BE2C (cell line): ENCODE measurements around the gene CACNA1I.
A peak's percentile ranks its signal among the peaks of the same experiment; 100 is the strongest.

ENCODE experiments used
- DNase-seq: peaks from one replicate; pipeline ENCODE4 v3.0.0-alpha.2; 2020
- H3K27me3 ChIP-seq: fragments of 250-450 bp; sonication (Bioruptor Pico); 2 replicates; pipeline ENCODE4 v1.5.1; 2020; ENCODE audit warnings: mild to moderate bottlenecking
- H3K36me3 ChIP-seq: fragments of 250-450 bp; sonication (Bioruptor Pico); 2 replicates; pipeline ENCODE4 v1.5.1; 2020; ENCODE audit warnings: mild to moderate bottlenecking
- H3K4me1 ChIP-seq: fragments of 250-450 bp; sonication (Bioruptor Pico); 2 replicates; pipeline ENCODE4 v1.5.1; 2020
- H3K4me3 ChIP-seq: 2 replicates; pipeline ENCODE4 v1.5.1; 2011; ENCODE audit warnings: low read depth, low read length
- H3K9me3 ChIP-seq: fragments of 250-450 bp; sonication (Bioruptor Pico); 2 replicates; pipeline ENCODE4 v1.5.1; 2020
- CTCF ChIP-seq: IDR thresholded peaks from 2 replicates; pipeline ENCODE4 v1.5.1; 2012; ENCODE audit warnings: mild to moderate bottlenecking, low read depth, low read length

The CACNA1I gene

GRCh38 chr22:39613549-39613921 is 43.0 kb downstream of the CACNA1I start:
- Histone ChIP-seq H3K36me3 (no peaks in the 10 kb centered on the region), H3K4me3 (no peak overlapping the region), H3K4me1 (peaks cover 3% of the 10 kb centered on the region), H3K9me3 (no peaks in the 10 kb centered on the region), H3K27me3 (no peaks in the 10 kb centered on the region)
- DNase-seq: no peak
- TF ChIP-seq CTCF: no peak

GRCh38 chr22:39614442-39614841 is 43.9 kb downstream of the CACNA1I start:
- no peak for DNase-seq
- no peak overlapping the region for H3K4me3 ChIP-seq
- H3K4me1 ChIP-seq: peaks cover 3% of the 10 kb centered on the region
- H3K9me3 ChIP-seq: no peaks in the 10 kb centered on the region
- H3K36me3 ChIP-seq: no peaks in the 10 kb centered on the region
- no peak for TF ChIP-seq CTCF
- no peaks in the 10 kb centered on the region for H3K27me3 ChIP-seq

GRCh38 chr22:39616051-39616450 is 45.5 kb downstream of the CACNA1I start:
- TF ChIP-seq CTCF: no peak
- H3K27me3 ChIP-seq: no peaks in the 10 kb centered on the region
- H3K9me3 ChIP-seq: no peaks in the 10 kb centered on the region
- H3K4me1 ChIP-seq: peaks cover 3% of the 10 kb centered on the region
- DNase-seq: no peak
- H3K4me3 ChIP-seq: no peak overlapping the region
- H3K36me3 ChIP-seq: no peaks in the 10 kb centered on the region

- no peak for DNase-seq
- Histone ChIP-seq H3K4me1 (peaks cover 3% of the 10 kb centered on the region), H3K36me3 (no peaks in the 10 kb centered on the region), H3K4me3 (no peak overlapping the region), H3K27me3 (no peaks in the 10 kb centered on the region), H3K9me3 (no peaks in the 10 kb centered on the region)
- TF ChIP-seq CTCF: no peak
Measured at GRCh38 chr22:39616781-39617180, 46.2 kb downstream of the CACNA1I start.

GRCh38 chr22:39617342-39617741 is 46.8 kb downstream of the CACNA1I start:
- no peak for TF ChIP-seq CTCF
- Histone ChIP-seq H3K4me1 (peaks cover 3% of the 10 kb centered on the region), H3K36me3 (no peaks in the 10 kb centered on the region), H3K9me3 (no peaks in the 10 kb centered on the region), H3K27me3 (no peaks in the 10 kb centered on the region), H3K4me3 (peak overlapping the region; percentile 26)
- DNase-seq: peak; percentile 40

DNA sequence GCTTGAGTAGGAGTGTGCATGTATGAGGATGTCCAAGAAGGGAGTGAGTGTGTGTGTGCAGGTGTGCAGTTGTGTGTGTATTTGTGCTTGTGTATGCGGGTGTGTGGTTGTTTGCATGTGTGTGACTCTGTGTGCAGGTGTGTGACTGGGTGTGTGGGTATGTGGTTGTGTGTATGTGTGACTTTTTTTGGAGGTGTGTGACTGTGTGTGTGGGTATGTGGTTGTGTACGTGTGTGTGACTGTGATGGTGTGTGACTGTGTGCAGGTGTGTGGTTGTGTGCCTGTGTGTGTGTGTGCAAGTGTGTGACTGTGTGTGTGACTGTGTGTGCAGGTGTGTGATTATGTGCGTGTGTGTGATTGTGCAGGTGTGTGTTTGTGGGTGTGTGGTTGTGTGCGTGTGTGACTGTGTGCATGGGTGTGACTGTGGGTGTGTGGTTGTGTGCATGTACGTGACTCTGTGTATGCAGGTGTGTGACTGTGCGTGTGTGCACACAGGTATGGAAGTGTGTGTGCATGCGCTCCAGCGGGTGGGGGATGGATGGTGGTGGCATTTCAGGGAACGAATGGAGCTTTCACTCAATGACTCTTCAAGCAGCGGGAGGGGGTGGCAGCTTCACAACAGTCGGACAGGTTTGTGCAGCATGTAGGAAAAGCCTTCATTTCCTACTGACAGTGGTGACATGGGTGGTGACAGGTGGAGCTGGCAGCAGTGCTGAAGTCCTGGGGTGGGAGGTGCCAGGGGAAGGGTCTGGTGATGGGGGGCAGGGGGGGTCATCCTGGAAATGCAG is 47.6 kb downstream of the CACNA1I start:
- H3K36me3 ChIP-seq: no peaks in the 10 kb centered on the region
- DNase-seq: no peak
- no peak overlapping the region for H3K4me3 ChIP-seq
- H3K9me3 ChIP-seq: no peaks in the 10 kb centered on the region
- no peaks in the 10 kb centered on the region for H3K27me3 ChIP-seq
- no peak for TF ChIP-seq CTCF
- H3K4me1 ChIP-seq: peaks cover 3% of the 10 kb centered on the region
